H1 (cell line): ENCODE measurements around the gene KRT14. TPM values are rescaled to one million over a fixed set of nuclear protein-coding genes. Genes with fewer than 3 reads are reported as not detected.

Experiments
- CTCF ChIA-PET: fragments of 300-600 bp; sonication (Branson Sonifier 250); formaldehyde crosslinking; loops from one replicate; lab custom pipeline; 2021; ENCODE audit not compliant: partially characterized antibody; lab: Charles Lee
- POLR2A ChIA-PET: fragments of 300-600 bp; sonication (Branson Sonifier 250); formaldehyde crosslinking; loops from one replicate; lab custom pipeline; 2021; ENCODE audit warnings: inconsistent platforms; ENCODE audit not compliant: partially characterized antibody; lab: Charles Lee
- DNase-seq, 2 experiments: peaks; one replicate each; pipeline versions ENCODE4 v3.0.0 to v3.0.0-alpha.2; 2010 to 2022; ENCODE audit warnings: low spot score in 2 of 2, low read depth in 1 of 2, mixed read lengths in 1 of 2
- FAIRE-seq: peaks from 2 replicates; lab custom pipeline; 2011; peaks lifted over from hg19 to GRCh38; lab: Jason Lieb, UNC
- H2AFZ ChIP-seq: 2 replicates; pipeline ENCODE4 v1.8.1; 2012; ENCODE audit warnings: low read length, inconsistent platforms
- H2AK5ac ChIP-seq: 2 replicates; pipeline ENCODE4 v1.6.1; 2013; ENCODE audit warnings: low read depth, low read length
- H2BK120ac ChIP-seq: replicated peaks from 2 replicates; pipeline ENCODE3; 2013; ENCODE audit warnings: low read depth, low read length, inconsistent platforms
- H2BK12ac ChIP-seq: 2 replicates; pipeline ENCODE4 v1.6.1; 2013; ENCODE audit warnings: low read depth, low read length
- H2BK15ac ChIP-seq: 2 replicates; pipeline ENCODE4 v1.6.1; 2013; ENCODE audit warnings: low read length
- H2BK20ac ChIP-seq: 2 replicates; pipeline ENCODE4 v1.6.1; 2013; ENCODE audit warnings: low read length
- H2BK5ac ChIP-seq: 2 replicates; pipeline ENCODE4 v1.6.1; 2013; ENCODE audit warnings: low read depth, low read length
- H3K14ac ChIP-seq: 2 replicates; pipeline ENCODE4 v1.6.1; 2013; ENCODE audit warnings: inconsistent platforms; ENCODE audit not compliant: insufficient read length
- H3K18ac ChIP-seq: 2 replicates; pipeline ENCODE4 v1.6.1; 2013; ENCODE audit warnings: low read length; ENCODE audit errors: extremely low read depth
- H3K23ac ChIP-seq: 2 replicates; pipeline ENCODE4 v1.6.1; 2013; ENCODE audit warnings: inconsistent platforms; ENCODE audit not compliant: insufficient read length
- H3K23me2 ChIP-seq: 2 replicates; pipeline ENCODE4 v1.6.1; 2013; ENCODE audit warnings: low read depth, low read length
- H3K27ac ChIP-seq: 2 replicates; pipeline ENCODE4 v1.6.1; 2011; ENCODE audit warnings: low read depth, low read length, inconsistent platforms
- H3K27me3 ChIP-seq, 4 experiments: replicated peaks in 1 of 4; 1 replicate in 1 of 4; 2 replicates in 3 of 4; pipeline versions ENCODE4 v1.6.1 to v1.8.1; 2011 to 2013; ENCODE audit warnings: low read length in 3 of 4, mild to moderate bottlenecking in 3 of 4, inconsistent platforms in 2 of 4, mixed read lengths in 2 of 4, moderate library complexity in 1 of 4; ENCODE audit not compliant: control insufficient read depth in 3 of 4, insufficient read depth in 3 of 4; ENCODE audit errors: extremely low read depth in 1 of 4
- H3K36me3 ChIP-seq, 4 experiments: 2 replicates each; pipeline versions ENCODE4 v1.6.1 to v1.8.1; 2011 to 2013; ENCODE audit warnings: mild to moderate bottlenecking in 4 of 4, low read length in 3 of 4, moderate library complexity in 2 of 4, control low read depth in 1 of 4, inconsistent platforms in 1 of 4; ENCODE audit not compliant: insufficient read depth in 4 of 4, control insufficient read depth in 2 of 4
- H3K4ac ChIP-seq: replicated peaks from 2 replicates; pipeline ENCODE3; 2013; ENCODE audit warnings: low read length, low read depth, mixed read lengths, inconsistent platforms; ENCODE audit not compliant: insufficient read length
- H3K4me1 ChIP-seq, 4 experiments: replicated peaks in 1 of 4; 1 replicate in 1 of 4; 2 replicates in 3 of 4; pipeline versions ENCODE4 v1.6.1 to v1.8.1; 2011 to 2013; ENCODE audit warnings: low read length in 3 of 4, inconsistent platforms in 2 of 4, mixed read lengths in 1 of 4; ENCODE audit not compliant: insufficient read depth in 4 of 4, control insufficient read depth in 3 of 4
- H3K4me2 ChIP-seq, 2 experiments: 2 replicates each; pipeline versions ENCODE4 v1.6.1 to v1.8.1; 2011 to 2013; ENCODE audit warnings: low read depth in 2 of 2, low read length in 2 of 2, control low read depth in 1 of 2, inconsistent platforms in 1 of 2, mild to moderate bottlenecking in 1 of 2; ENCODE audit not compliant: insufficient read depth in 1 of 2
- H3K4me3 ChIP-seq, 4 experiments: fragments of 200-600, 300-600 bp in 1 of 4; sonication (generic), shearing (Covaris generic), sonication (Bioruptor Twin) in 1 of 4; 2 replicates each; pipeline versions ENCODE4 v1.5.1 to v1.8.1; 2011 to 2016; ENCODE audit warnings: low read length in 4 of 4, low read depth in 3 of 4, control low read depth in 2 of 4, inconsistent platforms in 2 of 4, mild to moderate bottlenecking in 2 of 4, mixed read lengths in 1 of 4, moderate library complexity in 1 of 4; ENCODE audit not compliant: insufficient read depth in 2 of 4; ENCODE audit errors: extremely low read depth in 1 of 4
- H3K56ac ChIP-seq: replicated peaks from 2 replicates; pipeline ENCODE3; 2013; ENCODE audit warnings: low read depth, mild to moderate bottlenecking, mixed read lengths, low read length, inconsistent platforms; ENCODE audit not compliant: insufficient read length
- H3K79me1 ChIP-seq: 2 replicates; pipeline ENCODE4 v1.6.1; 2013; ENCODE audit warnings: low read depth, low read length, control low read depth
- H3K79me2 ChIP-seq, 2 experiments: 2 replicates each; pipeline versions ENCODE4 v1.6.1 to v1.8.1; 2012 to 2013; ENCODE audit warnings: low read length in 2 of 2, mild to moderate bottlenecking in 2 of 2, inconsistent platforms in 1 of 2; ENCODE audit not compliant: insufficient read depth in 2 of 2, control insufficient read depth in 1 of 2
- H3K9ac ChIP-seq, 4 experiments: replicated peaks in 1 of 4; 1 replicate in 1 of 4; 2 replicates in 3 of 4; pipeline versions ENCODE4 v1.6.1 to v1.8.1; 2011 to 2013; ENCODE audit warnings: low read depth in 3 of 4, low read length in 3 of 4, control low read depth in 2 of 4, mild to moderate bottlenecking in 2 of 4, moderate library complexity in 2 of 4, inconsistent platforms in 1 of 4; ENCODE audit errors: extremely low read depth in 1 of 4
- H3K9me3 ChIP-seq, 2 experiments: 2 replicates each; pipeline versions ENCODE4 v1.6.1 to v1.8.1; 2012 to 2013; ENCODE audit warnings: mild to moderate bottlenecking in 2 of 2, moderate library complexity in 2 of 2, control low read depth in 1 of 2, inconsistent platforms in 1 of 2, low read depth in 1 of 2, low read length in 1 of 2, mixed read lengths in 1 of 2; ENCODE audit not compliant: insufficient read depth in 2 of 2
- H4K20me1 ChIP-seq, 2 experiments: replicated peaks in 1 of 2; 2 replicates each; pipeline versions ENCODE3 to v1.8.1; 2011 to 2013; ENCODE audit warnings: inconsistent platforms in 2 of 2, low read length in 2 of 2, mild to moderate bottlenecking in 1 of 2; ENCODE audit not compliant: insufficient read depth in 2 of 2, control insufficient read depth in 1 of 2
- H4K5ac ChIP-seq: 2 replicates; pipeline ENCODE4 v1.6.1; 2013; ENCODE audit warnings: low read length, low read depth, mixed read lengths, inconsistent platforms; ENCODE audit not compliant: insufficient read length
- H4K8ac ChIP-seq: 2 replicates; pipeline ENCODE4 v1.8.0; 2013; ENCODE audit warnings: mild to moderate bottlenecking, moderate library complexity, low read length, inconsistent platforms; ENCODE audit not compliant: insufficient read depth; ENCODE audit errors: extremely low read depth
- H4K91ac ChIP-seq: replicated peaks from 2 replicates; pipeline ENCODE3; 2013; ENCODE audit warnings: low read length, mixed read lengths, inconsistent platforms; ENCODE audit not compliant: insufficient read length
- BCL11A ChIP-seq, 2 experiments: IDR thresholded peaks; one replicate each; pipeline ENCODE4 v1.6.1; 2011; ENCODE audit warnings: low read depth in 2 of 2, low read length in 2 of 2, mild to moderate bottlenecking in 2 of 2
- CEBPB ChIP-seq: IDR thresholded peaks from 2 replicates; pipeline ENCODE4 v1.6.1; 2012; ENCODE audit warnings: low read depth, low read length
- CHD1 ChIP-seq: IDR thresholded peaks from 2 replicates; pipeline ENCODE4 v1.6.1; 2012; ENCODE audit warnings: low read depth, low read length, improper control_type of control experiment
- KDM4A ChIP-seq: IDR thresholded peaks from one replicate; pipeline ENCODE4 v1.7.1; 2012; ENCODE audit warnings: low read depth, mild to moderate bottlenecking, moderate library complexity, low read length, inconsistent platforms; ENCODE audit not compliant: severe bottlenecking
- POU5F1 ChIP-seq: IDR thresholded peaks from 2 replicates; pipeline ENCODE4 v1.6.1; 2011; ENCODE audit warnings: low read depth, mild to moderate bottlenecking, low read length, moderate library complexity
- SIX5 ChIP-seq: IDR thresholded peaks from 2 replicates; pipeline ENCODE4 v1.6.1; 2011; ENCODE audit warnings: mild to moderate bottlenecking, low read depth, low read length
- TAF7 ChIP-seq: optimal IDR thresholded peaks from 2 replicates; pipeline ENCODE3; 2011; ENCODE audit warnings: low read depth, mild to moderate bottlenecking, inconsistent platforms, low read length, moderate library complexity, borderline replicate concordance
- TBP ChIP-seq: IDR thresholded peaks from 2 replicates; pipeline ENCODE4 v1.6.1; 2011; ENCODE audit warnings: low read depth, low read length, improper control_type of control experiment
- WGBS, 2 experiments: shearing (Covaris generic) in 1 of 2; methylation state at CpG; one replicate each; pipeline versions ENCODE4 v1.1.6 to v1.1.7; 2013 to 2015; ENCODE audit warnings: low lambda C conversion rate in 2 of 2, mixed read lengths in 2 of 2, inconsistent platforms in 1 of 2, low coverage in 1 of 2, missing lambda C conversion rate in 1 of 2; ENCODE audit not compliant: insufficient replicate concordance in 2 of 2, insufficient coverage in 1 of 2, insufficient read length in 1 of 2; ENCODE audit errors: extremely low coverage in 1 of 2, missing lambda C conversion rate in 1 of 2; 5-methylcytosine and 5-hydroxymethylcytosine counted together
- polyA plus RNA-seq, 7 experiments: library from polyadenylated mRNA; depleted of rRNA in 3 of 7; stranded (reverse) in 5 of 7; unstranded in 2 of 7; fragments of >200 nt in 5 of 7; fragments of 200-250 nt in 2 of 7; gene quantifications; 1 replicate in 5 of 7; 2 replicates in 1 of 7; 4 replicates in 1 of 7; pipeline versions ENCODE4 v1.2.1 to v1.2.3, GENCODE V29; 2011 to 2013; ENCODE audit warnings: missing spikeins in 2 of 7, mixed read lengths in 2 of 7
- total RNA-seq: library from RNA; stranded (reverse); fragmentation: NEBNext Ultra II Directional; extraction: Animal tissue kit (Norgen Biotek cat#: 25700); gene quantifications from 2 replicates; pipeline ENCODE4 v1.2.1, GENCODE V29; 2021

Gene KRT14
- total and polyA plus RNA-seq, 2 of the 8 experiments (the other 6 are each of a cell fraction or from before 2014, with no cell fraction given): 0.35 TPM; not detected in 1

DNA sequence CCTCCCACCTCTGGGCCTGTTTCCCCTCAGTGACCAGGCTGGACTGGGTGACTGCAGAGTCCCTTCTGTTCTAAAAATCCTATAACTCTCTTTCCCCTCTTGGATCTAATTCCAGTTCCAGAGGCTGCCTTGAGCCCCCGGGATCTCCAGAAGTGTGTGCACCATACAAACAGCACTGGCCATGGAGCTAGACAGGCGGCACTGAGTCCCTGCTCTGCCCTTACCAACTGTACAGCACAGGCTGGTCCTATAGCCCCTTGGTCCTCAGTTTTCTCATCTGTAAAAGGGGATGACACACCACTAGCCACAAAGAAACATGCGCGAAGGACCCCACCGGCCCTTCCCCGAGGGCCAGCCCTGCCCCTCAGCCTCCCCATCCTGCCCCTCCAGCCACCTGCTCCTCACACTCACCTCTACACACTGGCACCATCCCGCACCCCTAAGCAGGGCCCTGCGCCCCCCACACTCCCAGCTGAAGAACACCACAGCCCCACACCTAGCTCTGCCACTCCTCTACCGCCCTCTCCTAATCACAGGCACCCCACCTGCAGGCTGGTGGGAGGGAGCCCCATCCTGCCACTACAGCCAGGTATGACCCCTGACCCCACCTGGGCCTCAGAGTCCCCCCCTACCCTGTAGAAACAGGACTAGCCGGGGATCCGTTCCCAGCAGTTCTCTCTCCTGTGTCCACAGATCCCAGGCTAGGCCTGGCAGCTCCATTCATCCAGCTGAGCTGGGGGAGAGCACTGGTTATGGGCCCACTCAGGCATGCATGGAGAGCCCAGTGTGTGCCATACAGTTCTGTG lies 26.8 kb upstream of the KRT14 start:
- H3K9ac ChIP-seq: no peak overlapping the region
- no peaks in the 10 kb centered on the region for H3K36me3 ChIP-seq
- no peak overlapping the region for H2AFZ ChIP-seq
- DNase-seq (no peak), FAIRE-seq (no peak)
- H2BK20ac ChIP-seq: no peak overlapping the region
- 0 out of 2 replicates have a peak overlapping the region, but pooled peaks have one; percentile 27 for H2BK12ac ChIP-seq
- no peak overlapping the region for H3K27ac ChIP-seq
- H2BK15ac ChIP-seq: no peak overlapping the region
- peaks cover 0 to 5% (median 4%) of the 10 kb centered on the region in 4 experiments; a peak in 4 of 7 replicates for H3K4me1 ChIP-seq
- H3K4me3 ChIP-seq: no peak overlapping the region
- H3K23ac ChIP-seq: no peak overlapping the region
- H3K23me2 ChIP-seq: no peaks in the 10 kb centered on the region
- no peak overlapping the region for H3K4ac ChIP-seq
- H4K8ac ChIP-seq: no peak overlapping the region
- no peak overlapping the region for H4K5ac ChIP-seq
- ChIA-PET POLR2A (interaction anchor here (1.5 kb wide), 1 partner anchor 76 kb away, joined by 4 read pairs; no protein-coding TSS in a partner anchor), CTCF (interaction anchor here (0.8 to 2.3 kb wide), 6 partner anchors 10 to 47 kb away, joined by 3 to 11 read pairs (median 3); partner anchors contain the start of gene KRT17)
- no peak overlapping the region for H4K91ac ChIP-seq
- 82% methylated on average over 7 of the region's 11 CpGs; no CpG with 5 or more reads in 1 of the 2 experiments for WGBS, 2 experiments
- no peak overlapping the region for H2AK5ac ChIP-seq
- no peak overlapping the region for H3K14ac ChIP-seq
- no peaks in the 10 kb centered on the region for H4K20me1 ChIP-seq
- H3K18ac ChIP-seq: no peak overlapping the region
- H2BK120ac ChIP-seq: no peak overlapping the region
- TF ChIP-seq SIX5 (no peak), BCL11A (IDR thresholded peaks at IDR 0.05; ENCODE audit: low read depth in 2 of 2, low read length in 2 of 2) (no peak), TBP (no peak), POU5F1 (no peak), CHD1 (no peak), TAF7 (no peak), KDM4A (no peak), CEBPB (no peak)
- no peaks in the 10 kb centered on the region for H3K27me3 ChIP-seq
- H3K4me2 ChIP-seq: no peak overlapping the region
- no peaks in the 10 kb centered on the region for H3K79me2 ChIP-seq
- H2BK5ac ChIP-seq: no peak overlapping the region
- H3K79me1 ChIP-seq: no peaks in the 10 kb centered on the region
- H3K9me3 ChIP-seq: no peaks in the 10 kb centered on the region
- H3K56ac ChIP-seq: no peak overlapping the region
